Suppressor macrophage treated with lipopolysaccharide for 1 hour (primary cell): ENCODE results near the gene CCDC91.
"Not testable (repeated sequence)": the region's sequence is repeated elsewhere in the genome, so short reads cannot be mapped to it uniquely, and the experiment has no call there.

ENCODE experiments used
- DNase-seq, 3 donors: peaks; one replicate each; pipeline ENCODE4 v3.0.0-alpha.2; 2020 to 2022

CCDC91 gene

GRCh38 chr12:28374556-28374955 lies 184.3 kb downstream of the CCDC91 start:
- no peak for DNase-seq

GRCh38 chr12:28378736-28379135 lies 188.5 kb downstream of the CCDC91 start:
- DNase-seq, result no peak

- DNase-seq, result not testable (repeated sequence)
These were observed 189.5 kb downstream of the CCDC91 start for GRCh38 chr12:28379779-28380178.

GRCh38 chr12:28383368-28383767 lies 193.1 kb downstream of the CCDC91 start:
- no peak for DNase-seq

- DNase-seq, result no peak
These were observed 198.6 kb downstream of the CCDC91 start for GRCh38 chr12:28388879-28389278.

GRCh38 chr12:28390206-28390605 lies 199.9 kb downstream of the CCDC91 start:
- no peak for DNase-seq

- DNase-seq, result no peak
These were observed 200.6 kb downstream of the CCDC91 start for GRCh38 chr12:28390761-28391385.

GRCh38 chr12:28409892-28410291 lies 219.6 kb downstream of the CCDC91 start:
- peak in 1 of 3 donors; percentile 10 for DNase-seq

GRCh38 chr12:28413460-28414109 lies 223.3 kb downstream of the CCDC91 start:
- DNase-seq, result no peak

- DNase-seq, result no peak
These were observed 225.5 kb downstream of the CCDC91 start for GRCh38 chr12:28415755-28416154.

GRCh38 chr12:28421374-28421773 lies 231.1 kb downstream of the CCDC91 start:
- DNase-seq, result no peak

- no peak for DNase-seq
These were observed 234.7 kb downstream of the CCDC91 start for GRCh38 chr12:28424965-28425364.

GRCh38 chr12:28425526-28425925 lies 235.3 kb downstream of the CCDC91 start:
- no peak for DNase-seq

GRCh38 chr12:28427046-28427445 lies 236.8 kb downstream of the CCDC91 start:
- DNase-seq, result no peak

GRCh38 chr12:28440081-28440608 lies 249.9 kb downstream of the CCDC91 start:
- no peak for DNase-seq

GRCh38 chr12:28442101-28442500 lies 251.8 kb downstream of the CCDC91 start:
- DNase-seq, result no peak

GRCh38 chr12:28443337-28443736 lies 253.1 kb downstream of the CCDC91 start:
- DNase-seq, result no peak

- DNase-seq, result no peak
These were observed 255.8 kb downstream of the CCDC91 start for GRCh38 chr12:28446031-28446430.

- DNase-seq, result no peak
These were observed 263.4 kb downstream of the CCDC91 start for GRCh38 chr12:28453686-28454085.

GRCh38 chr12:28456934-28457710 lies 266.9 kb downstream of the CCDC91 start:
- peak; percentile 9 to 57 (median 31) for DNase-seq

GRCh38 chr12:28457785-28458184 lies 267.5 kb downstream of the CCDC91 start:
- peak in 2 of 3 donors; percentile 2 to 10 for DNase-seq

- no peak for DNase-seq
These were observed 269.2 kb downstream of the CCDC91 start for GRCh38 chr12:28459481-28459880.

- DNase-seq, result no peak
These were observed 270.3 kb downstream of the CCDC91 start for GRCh38 chr12:28460420-28461130.
